Stimulated activated naive B cell treated with anti-CD40 and anti-IgM and Interleukin-4, amounts not matched to agents 10 μg/mL and 1 μg/mL and 100 μg/mL, for 72 hours (primary cell): Measurements from ENCODE around the gene FSTL3.
"Not testable (repeated sequence)": the region's sequence is repeated elsewhere in the genome, so short reads cannot be mapped to it uniquely, and the experiment has no call there.

Experiments used
- ATAC-seq, 2 donors: fragments of 150-1000 bp; cut with Tn5 transposase; replicated peaks; 2 replicates each; pipeline ENCODE4 v1.10.0; 2021; ENCODE audit warnings: moderate library complexity in 1 of 2
- DNase-seq: peaks from one replicate; pipeline ENCODE4 v3.0.0; 2021
- H3K27ac Mint-ChIP-seq: one replicate; pipeline ENCODE4 v1.8.0; 2022; ENCODE audit warnings: mild to moderate bottlenecking, mixed read lengths
- H3K27me3 Mint-ChIP-seq, 2 donors: one replicate each; pipeline ENCODE4 v1.8.0; 2022; ENCODE audit warnings: mixed read lengths in 2 of 2
- H3K36me3 Mint-ChIP-seq, 2 donors: one replicate each; pipeline ENCODE4 v1.8.0; 2022; ENCODE audit warnings: mixed read lengths in 2 of 2, mild to moderate bottlenecking in 1 of 2
- H3K4me1 Mint-ChIP-seq, 2 donors: one replicate each; pipeline ENCODE4 v1.8.0; 2022; ENCODE audit warnings: mixed read lengths in 2 of 2, mild to moderate bottlenecking in 1 of 2
- H3K4me3 Mint-ChIP-seq, 2 donors: one replicate each; pipeline ENCODE4 v1.8.0; 2022; ENCODE audit warnings: mild to moderate bottlenecking in 2 of 2, mixed read lengths in 2 of 2, moderate library complexity in 1 of 2
- H3K9me3 Mint-ChIP-seq, 2 donors: one replicate each; pipeline ENCODE4 v1.8.0; 2022; ENCODE audit warnings: mixed read lengths in 2 of 2, mild to moderate bottlenecking in 1 of 2

Gene FSTL3

DNA sequence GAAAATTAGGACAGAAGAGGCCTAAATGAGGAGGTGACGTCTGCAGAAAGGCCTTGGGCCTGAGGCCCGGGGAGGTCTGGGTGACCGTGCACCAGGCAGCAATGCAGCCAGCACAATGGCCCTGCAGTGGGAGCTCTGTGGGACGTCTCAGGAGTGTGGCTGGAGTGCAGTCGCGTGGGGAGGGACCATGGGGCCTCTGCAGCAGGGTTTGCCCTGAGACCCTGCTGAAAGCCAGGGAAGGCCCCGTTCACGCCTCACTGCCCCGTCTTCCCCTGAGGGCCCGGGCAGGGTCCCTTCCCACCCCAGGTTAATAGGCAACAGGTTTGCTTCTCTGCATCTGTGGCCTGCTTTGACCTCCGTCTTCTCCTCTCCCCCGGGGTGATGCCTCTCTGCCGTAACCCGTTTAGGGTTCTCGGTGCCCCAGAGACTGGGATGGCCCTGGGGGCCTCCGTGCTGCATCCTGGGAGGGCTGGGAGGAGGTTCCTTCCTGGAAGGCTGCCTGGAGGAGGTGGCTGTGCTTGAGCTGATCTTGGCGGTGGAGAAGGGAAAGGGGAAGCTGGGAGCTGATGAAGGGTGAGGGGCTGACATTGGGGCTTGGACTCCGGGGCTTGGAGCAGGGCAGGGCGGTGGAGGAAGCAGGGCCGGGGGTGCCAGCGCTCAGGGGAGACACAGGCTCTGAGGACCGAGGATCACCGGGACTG, 42.2 kb downstream of the FSTL3 start:
- Mint-ChIP-seq H3K4me3 (peak overlapping the region in 1 of 2 donors; percentile 14), H3K36me3 (peaks cover 8 to 9% of the 10 kb centered on the region in 2 donors), H3K4me1 (peaks cover 14 to 23% of the 10 kb centered on the region in 2 donors), H3K27me3 (peaks cover 37 to 53% of the 10 kb centered on the region in 2 donors), H3K9me3 (peaks cover 7 to 8% of the 10 kb centered on the region in 2 donors), H3K27ac (peak overlapping the region; percentile 78)
- DNase-seq (no peak), ATAC-seq (peak in 1 of 2 donors; percentile 25)

DNA sequence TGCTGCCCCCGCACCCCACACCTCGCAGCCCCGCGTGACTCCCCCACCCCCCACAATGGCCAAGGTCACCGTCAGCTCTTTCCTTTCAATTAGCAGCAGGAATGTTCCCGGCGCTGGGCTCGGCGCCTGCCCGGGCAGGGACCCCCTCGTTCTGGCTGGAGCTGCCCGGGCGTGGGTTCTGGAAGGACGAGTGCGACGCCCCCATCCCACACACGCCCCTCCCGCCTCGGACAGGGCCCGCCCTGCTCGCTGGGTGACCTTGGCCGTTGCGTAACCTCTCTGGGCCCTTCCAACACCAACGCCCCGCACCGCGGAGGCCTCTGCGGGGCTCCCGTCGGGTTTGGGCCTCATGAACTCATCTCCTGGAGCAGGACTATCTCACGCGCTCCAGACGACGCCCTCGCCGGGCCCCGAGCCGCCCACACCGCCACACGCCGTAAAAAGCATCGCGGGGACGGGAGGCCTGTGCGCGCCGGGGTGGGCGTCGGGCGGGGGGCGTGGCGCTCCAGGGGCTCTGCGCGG, 42.9 kb downstream of the FSTL3 start:
- H3K27ac Mint-ChIP-seq = no peak overlapping the region

DNA sequence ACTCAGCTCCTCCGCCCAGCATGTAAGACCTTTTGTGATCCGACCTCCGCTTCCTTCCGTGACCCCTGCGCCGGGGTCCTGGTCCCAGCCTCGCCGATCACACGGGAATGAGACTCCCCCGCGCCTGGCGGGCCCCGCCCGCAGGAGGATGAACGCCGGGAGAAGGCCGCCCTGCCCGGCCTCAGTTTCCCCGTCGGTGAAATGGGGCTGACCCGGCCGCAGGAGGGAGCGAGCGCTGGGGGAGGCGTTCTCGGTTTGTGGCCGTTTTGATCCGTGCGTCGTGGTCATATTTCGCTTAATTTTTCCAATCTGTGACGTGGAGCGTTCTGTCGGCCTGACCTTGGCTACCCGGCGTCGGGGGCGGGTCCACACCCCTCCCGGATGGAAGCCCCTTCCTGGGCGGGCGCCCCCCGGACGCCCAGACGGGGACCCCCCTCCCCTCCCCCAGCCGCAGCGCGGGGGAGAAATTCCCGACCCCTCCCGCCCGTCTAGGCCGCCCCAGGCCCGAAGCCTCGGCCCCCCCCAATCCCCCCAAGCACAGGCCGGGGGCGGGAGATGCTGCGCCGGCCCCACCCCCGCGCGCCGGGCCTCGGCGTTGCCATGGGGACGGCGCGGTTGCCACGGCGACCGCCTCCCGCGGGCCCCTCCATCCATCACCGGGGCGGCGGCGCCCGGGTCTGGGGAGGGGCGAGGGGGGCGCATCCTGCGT, 43.6 kb downstream of the FSTL3 start:
- H3K4me1 Mint-ChIP-seq = peaks cover 15 to 26% of the 10 kb centered on the region in 2 donors
- ATAC-seq (no peak), DNase-seq (no peak)
- H3K27me3 Mint-ChIP-seq = peaks cover 41 to 53% of the 10 kb centered on the region in 2 donors
- H3K4me3 Mint-ChIP-seq = no peak overlapping the region
- H3K9me3 Mint-ChIP-seq = peaks cover 7 to 8% of the 10 kb centered on the region in 2 donors
- H3K27ac Mint-ChIP-seq = no peak overlapping the region
- H3K36me3 Mint-ChIP-seq = peaks cover 8 to 9% of the 10 kb centered on the region in 2 donors

More for the DNA sequence above, 42.9 kb downstream of the FSTL3 start:
- ATAC-seq (no peak), DNase-seq (no peak)
- peaks cover 7 to 8% of the 10 kb centered on the region in 2 donors for H3K9me3 Mint-ChIP-seq
- peaks cover 41 to 53% of the 10 kb centered on the region in 2 donors for H3K27me3 Mint-ChIP-seq
- no peak overlapping the region for H3K4me3 Mint-ChIP-seq
- H3K36me3 Mint-ChIP-seq = peaks cover 8 to 9% of the 10 kb centered on the region in 2 donors
- H3K4me1 Mint-ChIP-seq = peaks cover 15 to 26% of the 10 kb centered on the region in 2 donors

DNA sequence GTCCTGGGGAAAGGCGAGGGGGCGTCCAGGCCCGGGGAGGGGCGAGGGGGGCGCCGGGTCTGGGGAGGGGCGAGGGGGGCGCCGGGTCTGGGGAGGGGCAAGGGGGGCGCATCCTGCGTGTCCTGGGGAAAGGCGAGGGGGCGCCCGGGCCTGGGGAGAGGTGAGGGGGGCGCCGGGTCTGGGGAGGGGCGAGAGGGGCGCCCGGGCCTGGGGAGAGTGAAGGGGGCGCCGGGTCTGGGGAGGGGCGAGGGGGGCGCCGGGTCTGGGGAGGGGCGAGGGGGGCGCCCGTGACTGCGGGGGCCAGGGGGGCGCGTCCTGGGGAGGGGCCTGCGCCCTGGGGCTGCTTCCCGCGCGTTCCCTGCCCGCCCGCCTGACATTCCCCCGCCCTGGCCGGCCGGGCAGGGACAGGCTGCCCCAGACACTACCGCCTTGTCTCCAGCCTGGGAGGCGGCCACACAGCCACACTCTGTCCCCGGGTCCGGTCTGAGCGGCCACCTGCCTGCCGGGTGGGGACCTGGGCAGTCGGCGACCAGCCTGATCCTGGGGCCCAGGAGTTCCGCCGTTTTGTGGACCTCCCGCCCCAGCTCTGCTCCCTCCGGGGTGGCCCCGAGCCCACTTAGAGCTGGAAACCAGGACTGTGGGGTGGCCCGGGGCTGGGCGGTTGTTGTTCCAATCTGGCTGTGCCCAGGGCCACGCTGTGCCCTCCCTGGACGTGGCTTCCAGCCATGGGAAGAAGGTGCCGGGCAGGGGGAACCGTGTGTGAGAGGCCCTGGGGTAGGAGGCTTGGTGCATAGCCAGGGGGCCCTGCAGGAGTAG, 44.4 kb downstream of the FSTL3 start:
- Mint-ChIP-seq H3K4me1 (peaks cover 15 to 26% of the 10 kb centered on the region in 2 donors), H3K27me3 (peaks cover 36 to 49% of the 10 kb centered on the region in 2 donors), H3K4me3 (no peak overlapping the region), H3K27ac (no peak overlapping the region), H3K9me3 (peaks cover 4% of the 10 kb centered on the region in 2 donors), H3K36me3 (peaks cover 4 to 5% of the 10 kb centered on the region in 2 donors)
- ATAC-seq = no peak
- no peak for DNase-seq

DNA sequence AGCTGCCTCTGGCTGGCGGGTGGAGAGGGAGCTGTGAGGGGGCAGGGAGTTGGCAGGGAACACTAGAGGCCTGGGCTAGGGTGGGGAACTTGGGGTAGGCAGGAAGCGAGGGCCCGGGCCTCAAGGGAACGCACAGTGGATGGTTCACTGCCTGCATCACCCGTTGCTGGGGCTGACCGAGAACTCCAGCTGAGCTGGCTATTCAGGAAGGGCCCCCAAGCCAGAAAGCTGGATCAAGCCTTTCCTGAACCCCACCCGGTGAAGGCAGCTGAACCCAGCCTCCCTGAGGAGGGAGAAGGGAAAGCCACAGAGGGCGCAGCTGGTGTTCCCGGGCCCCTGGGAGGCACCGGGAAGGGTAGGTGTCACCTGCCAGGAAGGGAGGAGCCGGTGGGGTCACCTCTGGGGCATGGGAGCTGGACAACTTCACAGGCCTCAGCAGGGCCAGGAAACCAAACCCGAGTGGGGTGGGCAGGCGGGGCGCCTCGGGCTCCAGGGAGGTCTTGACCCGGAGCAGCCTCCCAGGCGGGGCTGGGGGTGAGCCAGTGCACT, 46.4 kb downstream of the FSTL3 start:
- H3K4me1 Mint-ChIP-seq = peaks cover 17 to 26% of the 10 kb centered on the region in 2 donors
- DNase-seq (no peak), ATAC-seq (peak; percentile 58 to 74)
- H3K4me3 Mint-ChIP-seq = peak overlapping the region in 1 of 2 donors; percentile 57
- peaks cover 37 to 41% of the 10 kb centered on the region in 2 donors for H3K27me3 Mint-ChIP-seq
- no peaks in the 10 kb centered on the region for H3K36me3 Mint-ChIP-seq
- no peak overlapping the region for H3K27ac Mint-ChIP-seq
- H3K9me3 Mint-ChIP-seq = no peaks in the 10 kb centered on the region

DNA sequence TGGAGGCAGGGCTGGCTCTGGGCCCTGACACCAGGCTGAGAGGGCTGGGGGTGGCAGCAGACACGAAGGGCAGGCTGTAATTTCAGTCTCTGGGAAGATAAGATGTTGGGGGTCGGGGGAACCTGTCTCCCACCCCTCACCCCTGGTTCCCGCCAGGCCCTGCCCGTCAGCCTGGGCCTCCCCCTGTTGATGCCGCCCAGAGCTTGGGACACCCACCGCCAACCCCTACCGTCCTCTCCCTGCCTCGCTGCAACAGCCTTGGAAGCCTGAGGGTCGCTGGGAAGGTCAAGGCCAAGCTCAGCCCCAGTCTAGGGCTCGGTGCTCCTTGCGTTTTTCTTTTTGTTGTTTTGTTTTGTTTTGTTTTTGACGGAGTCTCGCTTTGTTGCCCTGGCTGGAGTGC, 47.1 kb downstream of the FSTL3 start:
- DNase-seq (no peak), ATAC-seq (no peak)
- H3K4me1 Mint-ChIP-seq = peaks cover 17 to 22% of the 10 kb centered on the region in 2 donors
- no peaks in the 10 kb centered on the region for H3K9me3 Mint-ChIP-seq
- H3K36me3 Mint-ChIP-seq = no peaks in the 10 kb centered on the region
- no peak overlapping the region for H3K27ac Mint-ChIP-seq
- H3K27me3 Mint-ChIP-seq = peaks cover 31 to 38% of the 10 kb centered on the region in 2 donors
- H3K4me3 Mint-ChIP-seq = no peak overlapping the region

DNA sequence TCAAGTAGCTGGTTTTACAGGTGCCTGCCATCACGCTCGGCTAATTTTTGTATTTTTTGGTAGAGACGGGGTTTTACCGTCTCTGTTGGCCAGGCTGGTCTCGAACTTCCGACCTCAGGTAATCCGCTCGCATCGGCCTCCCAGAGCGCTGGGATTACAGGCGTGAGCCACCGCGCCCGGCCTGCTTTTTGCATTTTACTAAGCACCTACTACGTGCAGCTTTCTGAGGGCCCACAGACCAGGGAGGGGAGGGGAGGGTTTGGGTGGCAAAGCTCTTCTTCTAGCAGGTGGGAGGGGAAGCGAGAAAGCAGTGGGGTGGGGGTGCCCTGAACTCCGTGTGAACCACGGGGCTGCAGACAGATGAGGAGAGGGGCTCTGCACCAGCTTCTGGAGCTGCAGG, 47.5 kb downstream of the FSTL3 start:
- no peak overlapping the region for H3K27ac Mint-ChIP-seq
- peaks cover 13 to 17% of the 10 kb centered on the region in 2 donors for H3K4me1 Mint-ChIP-seq
- H3K9me3 Mint-ChIP-seq = no peaks in the 10 kb centered on the region
- ATAC-seq (no peak), DNase-seq (no peak)
- H3K4me3 Mint-ChIP-seq = no peak overlapping the region
- no peaks in the 10 kb centered on the region for H3K36me3 Mint-ChIP-seq
- H3K27me3 Mint-ChIP-seq = peaks cover 26 to 33% of the 10 kb centered on the region in 2 donors

- Mint-ChIP-seq H3K27ac (peak overlapping the region; percentile 9), H3K4me3 (no peak overlapping the region), H3K36me3 (no peaks in the 10 kb centered on the region), H3K4me1 (peaks cover 13 to 15% of the 10 kb centered on the region in 2 donors), H3K9me3 (no peaks in the 10 kb centered on the region), H3K27me3 (peaks cover 21 to 22% of the 10 kb centered on the region in 2 donors)
- DNase-seq = no peak
- ATAC-seq = no peak
Measured at GRCh38 chr19:725461-726089, 49.4 kb downstream of the FSTL3 start.

- Mint-ChIP-seq H3K27ac (no peak overlapping the region), H3K36me3 (no peaks in the 10 kb centered on the region), H3K9me3 (no peaks in the 10 kb centered on the region), H3K27me3 (peaks cover 16 to 17% of the 10 kb centered on the region in 2 donors), H3K4me3 (no peak overlapping the region), H3K4me1 (peaks cover 13 to 14% of the 10 kb centered on the region in 2 donors)
- no peak for DNase-seq
- ATAC-seq = no peak
Measured at GRCh38 chr19:726993-727956, 51.1 kb downstream of the FSTL3 start.

- ATAC-seq = no peak
- no peak for DNase-seq
- Mint-ChIP-seq H3K36me3 (no peaks in the 10 kb centered on the region), H3K4me1 (peaks cover 7 to 8% of the 10 kb centered on the region in 2 donors), H3K9me3 (no peaks in the 10 kb centered on the region), H3K27me3 (peaks cover 13 to 16% of the 10 kb centered on the region in 2 donors), H3K4me3 (no peak overlapping the region), H3K27ac (no peak overlapping the region)
Measured at GRCh38 chr19:728011-728410, 51.8 kb downstream of the FSTL3 start.

GRCh38 chr19:729564-729963, 53.4 kb downstream of the FSTL3 start:
- H3K9me3 Mint-ChIP-seq, H3K36me3 Mint-ChIP-seq, H3K27ac Mint-ChIP-seq, DNase-seq, H3K4me3 Mint-ChIP-seq: not testable (repeated sequence)
- peak in 1 of 2 donors; percentile 4 for ATAC-seq
- Mint-ChIP-seq H3K4me1 (peaks cover 5 to 11% of the 10 kb centered on the region in 2 donors), H3K27me3 (peaks cover 17 to 21% of the 10 kb centered on the region in 2 donors)

- peak in 1 of 2 donors; percentile 24 for ATAC-seq
- H3K4me3 Mint-ChIP-seq = no peak overlapping the region
- peaks cover 17 to 21% of the 10 kb centered on the region in 2 donors for H3K27me3 Mint-ChIP-seq
- H3K4me1 Mint-ChIP-seq = peaks cover 5 to 11% of the 10 kb centered on the region in 2 donors
- H3K9me3 Mint-ChIP-seq = no peaks in the 10 kb centered on the region
- H3K36me3 Mint-ChIP-seq = no peaks in the 10 kb centered on the region
- H3K27ac Mint-ChIP-seq = no peak overlapping the region
- no peak for DNase-seq
Measured at GRCh38 chr19:729965-730668, 53.9 kb downstream of the FSTL3 start.
